H1 (cell line): Measurements from ENCODE around the gene CDH1. TPM values are rescaled to one million over a fixed set of nuclear protein-coding genes. Genes with fewer than 3 reads are reported as not detected.

Experiments used
- CTCF ChIA-PET: fragments of 300-600 bp; sonication (Branson Sonifier 250); formaldehyde crosslinking; loops from one replicate; lab custom pipeline; 2021; ENCODE audit not compliant: partially characterized antibody; lab: Charles Lee
- POLR2A ChIA-PET: fragments of 300-600 bp; sonication (Branson Sonifier 250); formaldehyde crosslinking; loops from one replicate; lab custom pipeline; 2021; ENCODE audit warnings: inconsistent platforms; ENCODE audit not compliant: partially characterized antibody; lab: Charles Lee
- DNase-seq, 2 experiments: peaks; one replicate each; pipeline versions ENCODE4 v3.0.0 to v3.0.0-alpha.2; 2010 to 2022; ENCODE audit warnings: low spot score in 2 of 2, low read depth in 1 of 2, mixed read lengths in 1 of 2
- FAIRE-seq: peaks from 2 replicates; lab custom pipeline; 2011; peaks lifted over from hg19 to GRCh38; lab: Jason Lieb, UNC
- H2AFZ ChIP-seq: 2 replicates; pipeline ENCODE4 v1.8.1; 2012; ENCODE audit warnings: low read length, inconsistent platforms
- H2AK5ac ChIP-seq: 2 replicates; pipeline ENCODE4 v1.6.1; 2013; ENCODE audit warnings: low read depth, low read length
- H2BK120ac ChIP-seq: replicated peaks from 2 replicates; pipeline ENCODE3; 2013; ENCODE audit warnings: low read depth, low read length, inconsistent platforms
- H2BK12ac ChIP-seq: 2 replicates; pipeline ENCODE4 v1.6.1; 2013; ENCODE audit warnings: low read depth, low read length
- H2BK15ac ChIP-seq: 2 replicates; pipeline ENCODE4 v1.6.1; 2013; ENCODE audit warnings: low read length
- H2BK20ac ChIP-seq: 2 replicates; pipeline ENCODE4 v1.6.1; 2013; ENCODE audit warnings: low read length
- H2BK5ac ChIP-seq: 2 replicates; pipeline ENCODE4 v1.6.1; 2013; ENCODE audit warnings: low read depth, low read length
- H3K14ac ChIP-seq: 2 replicates; pipeline ENCODE4 v1.6.1; 2013; ENCODE audit warnings: inconsistent platforms; ENCODE audit not compliant: insufficient read length
- H3K18ac ChIP-seq: 2 replicates; pipeline ENCODE4 v1.6.1; 2013; ENCODE audit warnings: low read length; ENCODE audit errors: extremely low read depth
- H3K23ac ChIP-seq: 2 replicates; pipeline ENCODE4 v1.6.1; 2013; ENCODE audit warnings: inconsistent platforms; ENCODE audit not compliant: insufficient read length
- H3K23me2 ChIP-seq: 2 replicates; pipeline ENCODE4 v1.6.1; 2013; ENCODE audit warnings: low read depth, low read length
- H3K27ac ChIP-seq: 2 replicates; pipeline ENCODE4 v1.6.1; 2011; ENCODE audit warnings: low read depth, low read length, inconsistent platforms
- H3K27me3 ChIP-seq, 4 experiments: replicated peaks in 1 of 4; 1 replicate in 1 of 4; 2 replicates in 3 of 4; pipeline versions ENCODE4 v1.6.1 to v1.8.1; 2011 to 2013; ENCODE audit warnings: low read length in 3 of 4, mild to moderate bottlenecking in 3 of 4, inconsistent platforms in 2 of 4, mixed read lengths in 2 of 4, moderate library complexity in 1 of 4; ENCODE audit not compliant: control insufficient read depth in 3 of 4, insufficient read depth in 3 of 4; ENCODE audit errors: extremely low read depth in 1 of 4
- H3K36me3 ChIP-seq, 4 experiments: 2 replicates each; pipeline versions ENCODE4 v1.6.1 to v1.8.1; 2011 to 2013; ENCODE audit warnings: mild to moderate bottlenecking in 4 of 4, low read length in 3 of 4, moderate library complexity in 2 of 4, control low read depth in 1 of 4, inconsistent platforms in 1 of 4; ENCODE audit not compliant: insufficient read depth in 4 of 4, control insufficient read depth in 2 of 4
- H3K4ac ChIP-seq: replicated peaks from 2 replicates; pipeline ENCODE3; 2013; ENCODE audit warnings: low read length, low read depth, mixed read lengths, inconsistent platforms; ENCODE audit not compliant: insufficient read length
- H3K4me1 ChIP-seq, 4 experiments: replicated peaks in 1 of 4; 1 replicate in 1 of 4; 2 replicates in 3 of 4; pipeline versions ENCODE4 v1.6.1 to v1.8.1; 2011 to 2013; ENCODE audit warnings: low read length in 3 of 4, inconsistent platforms in 2 of 4, mixed read lengths in 1 of 4; ENCODE audit not compliant: insufficient read depth in 4 of 4, control insufficient read depth in 3 of 4
- H3K4me2 ChIP-seq, 2 experiments: 2 replicates each; pipeline versions ENCODE4 v1.6.1 to v1.8.1; 2011 to 2013; ENCODE audit warnings: low read depth in 2 of 2, low read length in 2 of 2, control low read depth in 1 of 2, inconsistent platforms in 1 of 2, mild to moderate bottlenecking in 1 of 2; ENCODE audit not compliant: insufficient read depth in 1 of 2
- H3K4me3 ChIP-seq, 4 experiments: fragments of 200-600, 300-600 bp in 1 of 4; sonication (generic), shearing (Covaris generic), sonication (Bioruptor Twin) in 1 of 4; 2 replicates each; pipeline versions ENCODE4 v1.5.1 to v1.8.1; 2011 to 2016; ENCODE audit warnings: low read length in 4 of 4, low read depth in 3 of 4, control low read depth in 2 of 4, inconsistent platforms in 2 of 4, mild to moderate bottlenecking in 2 of 4, mixed read lengths in 1 of 4, moderate library complexity in 1 of 4; ENCODE audit not compliant: insufficient read depth in 2 of 4; ENCODE audit errors: extremely low read depth in 1 of 4
- H3K56ac ChIP-seq: replicated peaks from 2 replicates; pipeline ENCODE3; 2013; ENCODE audit warnings: low read depth, mild to moderate bottlenecking, mixed read lengths, low read length, inconsistent platforms; ENCODE audit not compliant: insufficient read length
- H3K79me1 ChIP-seq: 2 replicates; pipeline ENCODE4 v1.6.1; 2013; ENCODE audit warnings: low read depth, low read length, control low read depth
- H3K79me2 ChIP-seq, 2 experiments: 2 replicates each; pipeline versions ENCODE4 v1.6.1 to v1.8.1; 2012 to 2013; ENCODE audit warnings: low read length in 2 of 2, mild to moderate bottlenecking in 2 of 2, inconsistent platforms in 1 of 2; ENCODE audit not compliant: insufficient read depth in 2 of 2, control insufficient read depth in 1 of 2
- H3K9ac ChIP-seq, 4 experiments: replicated peaks in 1 of 4; 1 replicate in 1 of 4; 2 replicates in 3 of 4; pipeline versions ENCODE4 v1.6.1 to v1.8.1; 2011 to 2013; ENCODE audit warnings: low read depth in 3 of 4, low read length in 3 of 4, control low read depth in 2 of 4, mild to moderate bottlenecking in 2 of 4, moderate library complexity in 2 of 4, inconsistent platforms in 1 of 4; ENCODE audit errors: extremely low read depth in 1 of 4
- H3K9me3 ChIP-seq, 2 experiments: 2 replicates each; pipeline versions ENCODE4 v1.6.1 to v1.8.1; 2012 to 2013; ENCODE audit warnings: mild to moderate bottlenecking in 2 of 2, moderate library complexity in 2 of 2, control low read depth in 1 of 2, inconsistent platforms in 1 of 2, low read depth in 1 of 2, low read length in 1 of 2, mixed read lengths in 1 of 2; ENCODE audit not compliant: insufficient read depth in 2 of 2
- H4K20me1 ChIP-seq, 2 experiments: replicated peaks in 1 of 2; 2 replicates each; pipeline versions ENCODE3 to v1.8.1; 2011 to 2013; ENCODE audit warnings: inconsistent platforms in 2 of 2, low read length in 2 of 2, mild to moderate bottlenecking in 1 of 2; ENCODE audit not compliant: insufficient read depth in 2 of 2, control insufficient read depth in 1 of 2
- H4K5ac ChIP-seq: 2 replicates; pipeline ENCODE4 v1.6.1; 2013; ENCODE audit warnings: low read length, low read depth, mixed read lengths, inconsistent platforms; ENCODE audit not compliant: insufficient read length
- H4K8ac ChIP-seq: 2 replicates; pipeline ENCODE4 v1.8.0; 2013; ENCODE audit warnings: mild to moderate bottlenecking, moderate library complexity, low read length, inconsistent platforms; ENCODE audit not compliant: insufficient read depth; ENCODE audit errors: extremely low read depth
- H4K91ac ChIP-seq: replicated peaks from 2 replicates; pipeline ENCODE3; 2013; ENCODE audit warnings: low read length, mixed read lengths, inconsistent platforms; ENCODE audit not compliant: insufficient read length
- ATF2 ChIP-seq: IDR thresholded peaks from 2 replicates; pipeline ENCODE4 v1.6.1; 2012; ENCODE audit warnings: low read length, inconsistent platforms
- BCL11A ChIP-seq, 2 experiments: IDR thresholded peaks; one replicate each; pipeline ENCODE4 v1.6.1; 2011; ENCODE audit warnings: low read depth in 2 of 2, low read length in 2 of 2, mild to moderate bottlenecking in 2 of 2
- GTF2F1 ChIP-seq: IDR thresholded peaks from 2 replicates; pipeline ENCODE4 v1.6.1; 2012; ENCODE audit warnings: low read depth, low read length, improper control_type of control experiment, borderline replicate concordance
- KDM1A ChIP-seq: fragments of 200-600, 300-600 bp; sonication (generic); IDR thresholded peaks from 2 replicates; pipeline ENCODE4 v1.7.1; 2016; ENCODE audit warnings: mild to moderate bottlenecking, low read length, borderline replicate concordance
- POLR2AphosphoS5 ChIP-seq: IDR thresholded peaks from 2 replicates; pipeline ENCODE4 v1.6.1; 2011; ENCODE audit warnings: low read depth, low read length
- RXRA ChIP-seq: IDR thresholded peaks from 2 replicates; pipeline ENCODE4 v1.6.1; 2011; ENCODE audit warnings: low read depth, mild to moderate bottlenecking, low read length, moderate library complexity; ENCODE audit not compliant: insufficient read depth
- TAF7 ChIP-seq: optimal IDR thresholded peaks from 2 replicates; pipeline ENCODE3; 2011; ENCODE audit warnings: low read depth, mild to moderate bottlenecking, inconsistent platforms, low read length, moderate library complexity, borderline replicate concordance
- ZNF274 ChIP-seq: IDR thresholded peaks from 2 replicates; pipeline ENCODE4 v1.7.0; 2012; ENCODE audit warnings: low read length, borderline replicate concordance; ENCODE audit errors: extremely low read depth
- WGBS, 2 experiments: shearing (Covaris generic) in 1 of 2; methylation state at CpG; one replicate each; pipeline versions ENCODE4 v1.1.6 to v1.1.7; 2013 to 2015; ENCODE audit warnings: low lambda C conversion rate in 2 of 2, mixed read lengths in 2 of 2, inconsistent platforms in 1 of 2, low coverage in 1 of 2, missing lambda C conversion rate in 1 of 2; ENCODE audit not compliant: insufficient replicate concordance in 2 of 2, insufficient coverage in 1 of 2, insufficient read length in 1 of 2; ENCODE audit errors: extremely low coverage in 1 of 2, missing lambda C conversion rate in 1 of 2; 5-methylcytosine and 5-hydroxymethylcytosine counted together
- polyA plus RNA-seq, 7 experiments: library from polyadenylated mRNA; depleted of rRNA in 3 of 7; stranded (reverse) in 5 of 7; unstranded in 2 of 7; fragments of >200 nt in 5 of 7; fragments of 200-250 nt in 2 of 7; gene quantifications; 1 replicate in 5 of 7; 2 replicates in 1 of 7; 4 replicates in 1 of 7; pipeline versions ENCODE4 v1.2.1 to v1.2.3, GENCODE V29; 2011 to 2013; ENCODE audit warnings: missing spikeins in 2 of 7, mixed read lengths in 2 of 7
- total RNA-seq: library from RNA; stranded (reverse); fragmentation: NEBNext Ultra II Directional; extraction: Animal tissue kit (Norgen Biotek cat#: 25700); gene quantifications from 2 replicates; pipeline ENCODE4 v1.2.1, GENCODE V29; 2021
- TF ChIP-seq, protein P1 (sequence below): IDR thresholded peaks from 2 replicates; pipeline ENCODE4 v1.6.1; 2012; ENCODE audit warnings: inconsistent platforms

The CDH1 gene
- total and polyA plus RNA-seq, 2 of the 8 experiments (the other 6 are each of a cell fraction or from before 2014, with no cell fraction given) = 133 to 265 TPM

- Histone ChIP-seq H2BK5ac (no peak overlapping the region), H4K91ac (no peak overlapping the region), H3K27ac (no peak overlapping the region), H3K14ac (no peak overlapping the region), H3K4ac (no peak overlapping the region), H4K5ac (no peak overlapping the region), H3K56ac (no peak overlapping the region), H4K20me1 (peaks cover under 1 to 6% of the 10 kb centered on the region in 2 experiments), H3K27me3 (no peaks in the 10 kb centered on the region), H2BK120ac (no peak overlapping the region), H3K18ac (no peak overlapping the region), H3K9ac (no peak overlapping the region), H3K23me2 (no peaks in the 10 kb centered on the region; the same call in 1 of the 2 replicates), H3K79me2 (peaks cover 0 to 86% of the 10 kb centered on the region in 2 experiments; a peak in 2 of 4 replicates), H3K79me1 (peaks cover 15% of the 10 kb centered on the region), H2AFZ (no peak overlapping the region), H3K4me2 (peak overlapping the region in 1 of 2 experiments; percentile 58; a peak in 1 of 4 replicates), H2BK15ac (no peak overlapping the region), H3K4me1 (peaks cover 8 to 29% (median 17%) of the 10 kb centered on the region in 4 experiments), H2AK5ac (no peak overlapping the region), H3K4me3 (no peak overlapping the region), H2BK20ac (no peak overlapping the region), H4K8ac (no peak overlapping the region; the same call in 1 of the 2 replicates), H3K36me3 (peaks cover 0 to 25% (median 0%) of the 10 kb centered on the region in 4 experiments; a peak in 4 of 8 replicates), H3K9me3 (no peaks in the 10 kb centered on the region), H2BK12ac (0 out of 2 replicates have a peak overlapping the region, but pooled peaks have one; percentile 50), H3K23ac (no peak overlapping the region)
- DNase-seq = no peak
- ChIA-PET CTCF (interaction anchor here (1.1 to 2.4 kb wide), 4 partner anchors 10 to 58 kb away, joined by 3 to 8 read pairs (median 6); no protein-coding TSS in a partner anchor), POLR2A (interaction anchor here (1.0 to 5.2 kb wide), 13 partner anchors 8 to 223 kb away, joined by 3 to 33 read pairs (median 6); no protein-coding TSS in a partner anchor)
- 90% methylated on average over 4 of the region's 4 CpGs; no CpG with 5 or more reads in 1 of the 2 experiments for WGBS, 2 experiments
- no peak for FAIRE-seq
- TF ChIP-seq TAF7 (no peak), RXRA (no peak), ZNF274 (no peak), POLR2AphosphoS5 (0 out of 2 replicates have a peak, but pooled peaks have one; percentile 39), BCL11A (IDR thresholded peaks at IDR 0.05; ENCODE audit: low read depth in 2 of 2, low read length in 2 of 2) (no peak), KDM1A (0 out of 2 replicates have a peak, but pooled peaks have one; percentile 26), GTF2F1 (no peak), ATF2 (no peak)
- TF ChIP-seq, protein P1, sequence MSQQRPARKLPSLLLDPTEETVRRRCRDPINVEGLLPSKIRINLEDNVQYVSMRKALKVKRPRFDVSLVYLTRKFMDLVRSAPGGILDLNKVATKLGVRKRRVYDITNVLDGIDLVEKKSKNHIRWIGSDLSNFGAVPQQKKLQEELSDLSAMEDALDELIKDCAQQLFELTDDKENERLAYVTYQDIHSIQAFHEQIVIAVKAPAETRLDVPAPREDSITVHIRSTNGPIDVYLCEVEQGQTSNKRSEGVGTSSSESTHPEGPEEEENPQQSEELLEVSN = no peak
Measured at GRCh38 chr16:68743664-68744063, 6.6 kb downstream of the CDH1 start.
